GM21381 (cell line): ENCODE measurements around the gene MECR.

Experiments
- ATAC-seq: cut with Tn5 transposase; IDR thresholded peaks from one replicate; pipeline ENCODE4 v1.9.1; 2021; ENCODE audit warnings: mild to moderate bottlenecking, moderate library complexity; ENCODE audit not compliant: unreplicated experiment

MECR gene

DNA sequence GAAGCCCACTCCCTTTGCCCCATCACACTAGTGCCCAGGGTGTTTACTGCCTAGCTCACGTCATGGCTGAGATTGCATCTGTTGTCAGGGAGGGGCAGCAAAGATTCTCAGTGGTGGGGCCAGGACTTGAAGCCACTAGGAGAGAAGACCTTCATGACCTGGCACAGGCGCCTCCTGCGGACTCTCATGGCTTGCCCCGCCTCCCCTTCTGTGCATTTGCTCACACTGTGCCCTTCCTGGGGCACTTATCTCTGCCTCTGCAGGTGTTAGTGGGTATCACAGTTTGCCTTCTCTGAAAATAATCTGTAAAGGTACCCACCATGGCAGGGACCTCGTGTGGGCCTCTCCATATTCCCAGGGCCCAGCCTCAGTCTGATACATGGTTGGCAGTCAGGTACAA is 25.7 kb upstream of the MECR start:
- no peak for ATAC-seq

DNA sequence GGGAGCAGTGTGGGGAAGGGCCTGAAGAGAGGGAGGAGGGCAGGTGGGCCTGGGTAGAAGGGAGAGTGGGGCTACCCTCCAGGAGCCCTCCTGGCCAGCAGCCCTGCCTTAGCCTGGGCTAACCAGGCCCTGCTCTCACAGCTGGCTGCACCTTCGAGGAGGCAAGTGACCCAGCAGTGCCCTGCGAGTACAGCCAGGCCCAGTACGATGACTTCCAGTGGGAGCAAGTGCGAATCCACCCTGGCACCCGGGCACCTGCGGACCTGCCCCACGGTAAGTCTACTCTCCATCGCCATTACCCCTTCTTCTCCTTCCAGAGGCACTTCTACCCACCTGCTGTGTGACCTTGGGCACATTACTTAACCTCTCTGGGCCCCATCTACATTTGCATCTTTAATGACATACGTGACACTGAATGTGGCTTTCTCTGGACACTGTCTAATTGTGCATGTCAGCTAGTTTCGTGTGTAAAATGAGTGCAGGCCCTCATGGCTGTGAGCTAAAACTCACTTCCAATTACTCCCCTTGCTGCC is 24.5 kb upstream of the MECR start:
- no peak for ATAC-seq

DNA sequence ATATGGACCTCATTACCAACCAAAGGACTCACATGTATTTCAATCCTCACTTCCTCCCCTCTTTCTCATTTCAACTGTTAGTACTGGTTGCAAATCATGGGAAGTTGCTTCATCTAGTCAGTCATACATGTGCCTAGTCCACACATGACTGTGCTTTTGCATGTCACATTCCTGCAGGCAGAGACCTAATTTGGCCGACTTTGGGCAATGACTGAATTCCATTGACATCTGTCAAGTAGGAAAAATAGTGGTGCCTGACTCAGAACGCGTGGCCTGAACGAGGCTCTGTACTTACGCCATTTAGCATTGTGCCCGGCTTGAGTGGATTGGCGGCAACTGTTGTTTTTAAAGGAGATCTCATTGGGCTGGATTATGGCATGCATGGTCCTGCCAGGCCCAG is 23.6 kb upstream of the MECR start:
- no peak for ATAC-seq

DNA sequence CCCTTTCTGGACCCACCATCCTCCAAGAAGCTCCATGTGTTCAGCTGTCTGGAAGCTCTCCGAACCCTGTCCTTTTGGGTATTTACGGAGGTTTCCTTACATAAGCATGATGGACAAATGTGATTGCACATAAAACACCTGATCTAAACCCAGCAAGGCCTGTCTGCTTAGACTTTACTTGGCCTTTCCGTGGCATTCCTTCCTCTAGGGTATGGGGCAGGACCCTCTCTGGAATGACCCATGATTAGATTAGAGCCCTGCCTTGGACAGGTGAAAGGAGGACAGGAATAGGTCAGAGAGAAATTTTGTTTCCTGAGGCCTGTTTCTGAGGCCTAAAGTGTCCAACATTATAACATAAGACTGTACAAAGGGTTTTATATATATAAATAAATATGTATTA is 22.4 kb upstream of the MECR start:
- no peak for ATAC-seq

DNA sequence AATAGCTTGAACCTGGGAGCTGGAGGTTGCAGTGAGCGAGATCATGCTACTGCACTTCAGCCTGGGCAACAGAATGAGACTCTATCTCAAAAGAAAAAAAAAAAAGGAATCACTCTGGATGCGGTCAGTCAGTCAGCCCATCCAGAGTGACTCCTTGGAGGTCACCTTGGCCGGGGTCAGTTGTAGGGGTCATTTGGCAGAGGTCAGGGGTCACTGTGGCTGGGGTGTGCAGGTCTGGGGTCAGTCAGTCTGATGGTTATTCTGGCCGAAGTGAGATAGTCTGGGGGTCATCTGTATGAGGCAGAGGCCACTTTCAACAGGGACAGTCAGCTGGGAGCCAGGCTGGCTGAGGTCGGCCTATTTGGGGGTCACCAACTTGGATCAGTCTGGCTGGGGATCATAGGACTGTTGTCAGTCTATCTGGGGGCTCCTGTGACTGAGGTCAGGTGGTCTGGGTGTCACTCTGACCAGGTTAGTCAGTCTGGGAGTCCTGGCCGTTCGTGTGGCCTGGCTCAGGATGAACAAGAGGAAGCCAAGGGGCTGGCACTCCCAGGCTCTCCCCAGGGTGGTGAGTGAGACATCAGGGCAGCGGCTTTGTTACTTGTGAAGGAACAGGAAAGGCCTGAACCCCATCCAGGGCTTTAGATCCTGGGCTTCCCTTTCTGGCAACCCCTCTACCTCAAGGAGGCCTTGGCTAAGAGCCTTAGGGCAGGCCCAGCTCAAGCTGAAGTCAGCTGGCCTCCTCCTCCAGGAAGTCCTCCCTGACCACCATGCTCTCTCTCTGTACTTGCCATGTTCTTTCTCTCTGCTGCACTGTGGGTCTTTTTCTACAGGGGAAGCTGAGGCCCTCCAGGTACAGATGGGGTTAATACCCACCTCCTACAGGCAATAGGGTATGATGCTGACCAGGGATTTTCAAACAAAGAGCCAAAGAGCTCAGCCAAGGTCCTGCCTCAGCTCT is 20.7 kb upstream of the MECR start:
- no peak for ATAC-seq

DNA sequence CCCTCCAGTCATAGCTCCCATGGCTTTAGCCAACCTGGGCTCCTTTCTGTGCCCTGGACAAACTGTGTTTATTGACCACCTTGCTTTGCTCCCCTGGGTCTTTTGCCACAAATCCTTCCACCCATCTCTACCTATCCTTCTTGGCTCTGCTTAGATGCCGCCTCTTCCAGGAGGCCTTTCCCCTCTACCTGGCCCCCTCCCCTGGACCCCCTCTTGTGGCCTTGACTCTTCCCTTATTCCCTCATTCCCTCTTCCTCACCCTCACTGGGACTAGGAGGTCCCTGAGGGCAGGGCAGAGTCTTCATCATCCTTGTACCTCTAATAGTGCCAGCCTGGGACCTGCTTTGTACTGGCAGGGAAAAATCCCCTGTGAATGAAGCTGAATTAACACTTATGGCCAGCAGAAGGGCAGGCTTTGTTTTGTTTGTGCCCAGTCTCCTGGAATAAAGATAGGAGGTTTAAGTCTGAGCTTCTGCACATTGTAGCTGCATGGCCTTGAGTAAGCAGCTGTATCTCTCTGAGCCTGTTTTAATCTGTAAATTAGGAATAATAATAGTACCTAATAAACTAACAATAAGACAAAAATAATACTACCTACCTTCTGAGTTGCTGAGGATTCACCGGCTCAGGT is 19.3 kb upstream of the MECR start:
- ATAC-seq = no peak

DNA sequence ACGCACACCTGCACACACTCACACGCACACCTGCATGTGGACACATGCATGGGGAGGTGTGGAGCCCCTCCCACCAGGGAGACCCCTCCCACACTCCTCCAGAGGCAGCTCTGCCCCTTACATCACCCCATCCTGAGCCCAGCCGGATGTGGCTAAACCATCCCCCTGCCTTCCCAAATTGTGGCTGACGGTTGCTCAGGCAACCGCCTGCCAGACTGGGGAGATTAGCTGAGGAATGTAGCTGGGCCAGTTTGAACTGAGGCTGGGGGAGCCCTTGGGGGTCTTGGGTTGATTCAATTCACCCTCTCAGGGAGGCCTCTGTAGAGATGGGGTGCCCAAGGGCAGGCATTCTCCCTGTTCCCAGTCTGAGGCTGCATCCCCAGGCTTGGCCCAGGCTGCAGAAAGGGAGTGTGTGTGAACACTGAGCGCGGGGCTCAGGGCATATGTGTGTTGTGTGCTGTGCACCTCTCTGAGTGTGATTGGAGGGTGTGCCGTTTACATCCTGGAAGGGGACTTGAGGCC is 18.5 kb upstream of the MECR start:
- ATAC-seq = no peak

DNA sequence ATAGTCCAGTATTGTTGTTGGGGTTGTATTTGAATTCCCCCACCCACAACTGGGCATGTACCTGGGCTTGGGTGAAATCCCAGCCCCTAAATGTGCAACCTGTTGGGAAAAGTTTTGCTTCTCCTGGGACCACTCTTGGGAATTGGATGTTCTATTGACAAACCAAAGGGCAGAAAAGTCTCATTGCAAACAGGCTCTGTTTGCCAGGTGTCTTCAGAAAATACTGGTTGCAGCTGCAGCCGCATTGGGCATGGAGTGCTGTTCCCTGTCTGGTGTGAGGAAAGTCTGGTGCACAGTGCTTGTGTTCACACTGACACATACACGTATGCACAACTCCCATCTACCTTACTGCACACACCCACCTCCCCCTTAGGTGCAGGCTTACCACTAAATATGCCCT is 17.7 kb upstream of the MECR start:
- no peak for ATAC-seq

DNA sequence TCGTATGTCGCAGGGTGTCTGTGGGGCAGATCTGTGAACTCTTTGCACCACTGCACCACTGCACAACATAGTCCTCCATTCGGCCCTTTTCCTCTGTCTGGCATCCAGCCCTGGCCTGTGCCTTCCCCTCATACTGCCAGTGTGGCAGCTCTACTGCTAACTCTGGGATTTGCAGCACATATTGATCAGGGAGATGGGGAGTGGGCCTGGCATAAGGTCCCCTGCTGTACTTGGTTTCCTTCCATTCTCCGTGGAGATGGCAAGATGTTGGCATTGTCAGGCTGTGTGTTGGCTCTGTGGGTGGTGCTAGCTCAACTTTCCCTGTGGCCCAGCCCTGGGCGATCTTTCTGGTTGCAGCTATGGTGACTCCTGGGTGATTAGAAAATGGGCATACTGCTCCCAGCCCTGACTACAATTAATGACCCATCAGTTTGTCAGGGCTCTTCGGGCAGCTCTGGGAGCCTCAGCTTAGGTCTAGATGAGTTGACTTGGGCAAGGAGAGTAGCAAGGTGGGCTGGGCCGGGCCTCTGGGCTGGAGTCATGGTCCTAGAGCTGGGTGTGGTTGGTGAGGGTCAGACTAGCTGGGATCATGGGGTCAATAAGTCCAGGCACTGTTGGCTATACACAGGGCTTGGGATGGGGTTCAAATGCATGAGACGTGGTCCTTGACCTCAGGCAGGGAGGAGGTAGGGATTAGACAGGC is 17.0 kb upstream of the MECR start:
- ATAC-seq = no peak

DNA sequence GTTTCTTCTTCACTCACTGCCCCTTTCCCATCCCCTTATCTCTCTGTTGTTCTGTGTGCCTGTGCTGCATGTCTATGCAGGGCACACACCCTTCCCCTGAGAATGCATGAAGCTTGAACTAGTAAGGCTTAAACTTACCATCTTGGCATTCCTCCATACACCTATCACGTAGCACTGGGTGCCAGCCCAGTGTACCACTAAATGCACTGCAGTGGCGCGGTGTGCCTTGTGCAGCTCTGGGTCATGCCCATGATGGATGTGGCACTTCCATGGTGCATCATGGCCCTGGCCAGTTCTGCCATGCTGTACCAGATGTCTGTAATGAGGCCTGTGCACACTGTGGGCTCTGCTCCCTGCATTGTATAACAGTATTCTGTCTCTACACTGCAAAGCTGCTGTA is 16.3 kb upstream of the MECR start:
- no peak for ATAC-seq

DNA sequence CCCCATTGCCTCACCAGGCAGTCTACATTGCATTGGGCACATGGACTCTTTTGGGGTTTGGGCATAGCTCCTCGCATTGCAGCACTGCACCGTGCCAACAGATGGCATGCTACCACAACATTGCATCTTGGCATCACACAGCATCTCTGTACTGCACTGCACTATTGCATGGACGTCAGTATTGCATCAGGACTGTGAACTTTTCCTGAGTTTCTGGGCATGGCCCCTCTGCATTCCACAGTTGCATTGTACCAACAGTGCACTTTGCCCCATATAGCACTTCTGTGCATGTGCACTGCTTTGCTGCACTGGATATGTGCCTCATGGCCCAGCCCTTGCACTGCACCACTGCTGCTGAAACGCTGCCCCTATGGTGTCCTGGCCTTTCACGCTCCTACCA is 15.1 kb upstream of the MECR start:
- no peak for ATAC-seq

DNA sequence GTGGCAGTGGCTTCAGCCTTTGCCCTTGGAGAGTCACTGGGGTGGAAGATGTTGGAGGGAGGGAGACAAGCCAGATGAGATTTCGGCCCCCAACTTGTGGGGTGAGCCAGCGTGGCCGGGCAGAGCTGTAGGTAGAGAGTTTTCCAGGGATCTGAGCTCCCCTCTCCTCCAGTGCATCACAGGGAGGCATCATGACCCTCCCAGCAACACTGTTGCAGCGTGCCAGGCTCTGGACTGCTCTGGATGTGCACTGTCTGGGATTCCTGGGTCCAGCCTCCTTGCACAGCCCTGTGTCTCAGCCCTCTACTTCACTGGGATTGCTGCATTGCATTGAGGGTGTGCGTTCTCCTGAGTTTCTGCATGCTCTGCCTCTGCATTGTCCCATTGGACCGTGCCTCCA is 14.5 kb upstream of the MECR start:
- ATAC-seq = no peak

DNA sequence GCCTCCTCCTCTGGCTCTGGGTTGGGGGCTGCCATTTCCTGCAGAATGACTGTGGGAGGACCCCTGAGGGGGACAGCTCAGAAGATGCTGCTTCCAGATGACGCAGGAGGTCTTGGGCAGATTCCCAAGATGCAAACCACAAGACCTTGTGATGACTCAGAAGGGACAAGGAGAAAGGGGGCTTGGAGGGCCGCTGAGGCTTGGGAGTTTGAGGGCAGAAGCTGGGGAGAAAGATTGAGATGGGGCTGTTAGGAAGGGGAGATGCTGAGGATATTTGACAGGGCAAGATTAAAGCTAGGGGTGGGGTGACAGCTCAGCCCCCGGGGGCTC is 13.1 kb upstream of the MECR start:
- ATAC-seq = no peak

DNA sequence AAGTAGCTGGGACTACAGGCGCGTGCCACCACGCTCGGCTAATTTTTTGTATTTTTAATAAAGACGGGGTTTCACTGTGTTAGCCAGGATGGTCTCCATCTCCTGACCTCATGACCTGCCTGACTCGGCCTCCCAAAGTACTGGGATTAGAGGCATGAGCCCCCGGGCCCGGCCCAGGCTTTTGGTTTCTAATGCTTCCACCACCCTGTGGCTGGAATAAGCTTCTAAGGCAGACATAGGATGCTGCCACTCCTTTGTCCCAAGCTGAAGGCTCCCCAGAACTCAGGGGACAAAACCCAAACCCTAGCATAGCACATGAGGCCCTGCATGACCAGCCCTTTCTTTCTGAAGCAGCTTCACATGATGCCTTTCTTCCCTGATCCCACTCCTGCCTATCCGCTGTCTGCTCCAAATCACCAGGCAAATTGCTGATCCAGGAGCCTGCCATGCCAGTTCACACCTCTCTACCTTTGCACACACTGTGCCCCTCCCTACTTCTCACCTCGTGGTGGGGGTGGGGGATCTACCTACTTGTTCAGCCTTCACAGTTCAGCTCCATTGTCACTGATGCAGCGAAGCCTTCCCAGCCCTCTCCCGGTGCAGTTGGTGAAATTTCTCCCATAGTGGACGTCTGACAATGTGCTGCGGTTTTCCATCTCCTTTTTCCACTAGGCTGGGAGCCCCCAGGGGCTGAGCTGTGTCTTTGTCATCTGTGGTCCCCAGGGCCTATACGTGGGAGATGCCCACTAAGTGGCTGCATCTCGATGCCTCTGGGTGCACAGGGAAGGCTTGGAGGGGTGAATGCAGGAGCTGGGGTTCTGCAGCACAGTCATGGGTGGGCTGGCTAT is 12.5 kb upstream of the MECR start:
- no peak for ATAC-seq

DNA sequence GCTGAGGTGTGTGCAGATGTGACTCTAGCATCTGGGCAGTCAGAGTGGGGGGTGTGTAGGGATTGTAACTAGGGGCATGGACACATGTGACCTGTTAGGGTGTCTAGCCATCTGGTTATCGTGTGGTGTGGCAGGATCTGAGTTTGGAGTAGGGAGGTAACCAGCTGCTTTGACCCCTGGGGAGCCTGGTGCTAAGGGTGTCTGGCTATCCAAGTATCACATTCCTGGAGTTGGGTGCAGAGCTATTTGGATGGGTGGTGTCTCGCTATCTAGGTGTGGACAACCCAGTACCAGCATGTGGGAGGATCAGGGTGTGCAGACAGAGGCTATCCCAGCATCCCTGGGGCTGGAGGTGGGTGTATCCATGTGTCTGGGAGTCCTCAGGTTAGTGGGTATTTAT is 10.3 kb upstream of the MECR start:
- no peak for ATAC-seq

DNA sequence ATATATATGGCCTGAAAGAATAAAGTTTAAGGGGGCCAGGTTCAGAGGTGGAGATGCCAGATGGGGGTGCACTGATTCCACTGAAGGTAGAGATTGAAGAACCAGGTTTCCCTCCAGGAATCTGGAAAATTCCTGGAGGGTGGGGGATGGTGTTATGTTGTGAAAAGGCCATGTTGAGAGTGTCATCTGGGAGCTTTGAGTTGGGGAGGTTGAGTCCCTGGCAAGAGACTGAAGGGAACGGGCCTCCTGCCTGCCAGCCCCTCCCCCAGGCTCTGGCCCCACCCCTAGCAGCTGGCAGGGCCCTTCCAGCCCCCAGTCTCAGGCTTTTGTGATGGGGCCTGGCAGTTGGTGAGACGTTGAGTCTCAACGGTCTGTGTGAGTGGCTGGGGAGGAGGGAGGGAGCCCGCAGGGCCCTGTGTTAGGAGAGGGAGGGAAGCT is 9.7 kb upstream of the MECR start:
- no peak for ATAC-seq

DNA sequence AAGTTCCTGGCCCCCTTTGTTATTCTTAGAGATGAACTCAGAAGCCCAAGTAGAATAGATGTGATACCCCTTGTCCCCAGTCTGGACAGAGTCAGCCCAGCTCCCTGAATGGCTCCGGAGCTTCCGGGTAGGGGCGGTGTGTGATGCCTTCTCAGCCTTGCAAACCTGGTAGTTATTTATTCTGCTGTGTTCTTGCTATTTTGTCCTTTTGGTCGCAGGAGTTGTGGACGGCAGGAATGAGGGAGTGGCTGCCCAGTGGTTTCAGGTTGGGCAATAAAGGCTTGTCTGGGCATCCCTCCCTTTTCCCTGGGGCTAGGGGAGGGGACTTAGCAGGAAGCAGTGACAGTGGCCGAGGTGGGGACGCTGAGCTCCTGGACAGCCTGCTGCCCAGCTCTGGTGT is 8.4 kb upstream of the MECR start:
- no peak for ATAC-seq

DNA sequence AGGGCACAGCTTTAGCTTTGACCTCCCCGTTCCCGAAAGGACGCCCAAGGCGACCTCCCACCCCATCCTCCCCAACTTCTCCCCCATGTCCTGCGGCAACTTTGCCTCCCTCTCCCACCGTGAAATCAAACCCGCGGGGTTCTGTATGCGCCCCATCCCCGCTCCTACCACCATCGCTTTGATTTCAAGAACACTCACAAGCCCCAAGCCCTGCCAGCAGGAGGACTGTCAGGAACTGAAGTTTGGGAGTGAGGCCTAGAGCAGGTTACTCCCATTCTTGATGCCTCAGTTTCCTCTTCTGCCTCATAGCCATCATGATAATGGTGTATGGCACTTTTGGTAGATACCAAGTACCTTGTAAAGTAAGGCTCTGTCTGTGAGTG is 7.9 kb upstream of the MECR start:
- ATAC-seq = no peak

DNA sequence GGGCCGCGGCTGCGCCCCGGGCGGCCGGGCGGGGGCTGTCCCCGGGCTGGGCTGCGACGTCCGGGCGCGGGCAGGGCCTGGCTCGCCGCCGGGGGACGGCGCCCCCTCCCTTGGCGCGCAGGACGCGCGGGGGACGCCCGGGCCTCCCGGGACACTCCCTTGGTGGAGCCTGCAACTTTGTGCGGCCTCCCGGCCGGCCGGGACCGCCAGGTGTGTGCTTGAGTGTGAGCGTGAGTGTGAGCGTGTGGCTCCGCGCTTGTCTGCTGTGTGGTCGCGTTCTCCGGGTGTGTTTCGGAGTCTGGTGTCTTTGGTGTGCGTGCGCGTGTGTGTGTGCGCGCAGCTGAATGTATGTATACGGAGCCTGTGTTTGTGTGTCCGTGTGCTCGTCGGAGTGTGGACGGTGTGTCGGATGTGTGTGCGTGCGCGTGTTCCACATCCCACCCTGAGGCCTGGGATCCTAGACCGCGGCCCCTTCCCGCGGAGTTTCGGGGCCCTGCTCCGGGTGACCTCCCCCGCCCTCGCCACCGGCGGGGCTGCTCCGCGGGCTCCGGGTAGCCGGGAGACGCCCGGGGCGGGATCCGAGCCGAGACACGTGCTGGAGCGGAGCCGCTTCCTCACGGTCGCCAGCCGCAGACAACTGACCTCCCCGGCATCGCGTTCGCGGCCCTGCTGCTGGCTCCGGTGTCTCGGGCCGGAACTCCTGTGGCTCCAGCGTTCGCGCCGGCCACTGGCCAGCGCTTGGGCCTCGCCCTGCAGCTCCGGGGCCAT is 7.3 kb upstream of the MECR start:
- ATAC-seq = no peak
